Vagina (tissue), 2 donors: Measurements from ENCODE around the gene FAM9C.

Experiments used
- POLR2A ChIP-seq, 2 donors: fragments of 450-650 bp; IDR thresholded peaks; one replicate each; pipeline ENCODE4 v1.6.1; 2017; ENCODE audit warnings: antibody characterized with exemption in 2 of 2, mild to moderate bottlenecking in 2 of 2, moderate library complexity in 2 of 2
- POLR2AphosphoS5 ChIP-seq, 2 donors: sonication (generic); formaldehyde crosslinking; IDR thresholded peaks; one replicate each; pipeline ENCODE4 v1.9.0; 2017; ENCODE audit warnings: antibody characterized with exemption in 2 of 2, mild to moderate bottlenecking in 2 of 2, low read depth in 1 of 2; ENCODE audit not compliant: insufficient read depth in 1 of 2
- TF ChIP-seq, protein P1 (sequence below), 3 experiments: fragments of 450-650 bp in 2 of 3; fragments of 200-600 bp in 1 of 3; sonication (generic) in 1 of 3; IDR thresholded peaks; one replicate each; pipeline ENCODE4 v1.5.1; 2017 to 2019; ENCODE audit warnings: antibody characterized with exemption in 3 of 3, mild to moderate bottlenecking in 2 of 3, moderate library complexity in 2 of 3

DNA sequence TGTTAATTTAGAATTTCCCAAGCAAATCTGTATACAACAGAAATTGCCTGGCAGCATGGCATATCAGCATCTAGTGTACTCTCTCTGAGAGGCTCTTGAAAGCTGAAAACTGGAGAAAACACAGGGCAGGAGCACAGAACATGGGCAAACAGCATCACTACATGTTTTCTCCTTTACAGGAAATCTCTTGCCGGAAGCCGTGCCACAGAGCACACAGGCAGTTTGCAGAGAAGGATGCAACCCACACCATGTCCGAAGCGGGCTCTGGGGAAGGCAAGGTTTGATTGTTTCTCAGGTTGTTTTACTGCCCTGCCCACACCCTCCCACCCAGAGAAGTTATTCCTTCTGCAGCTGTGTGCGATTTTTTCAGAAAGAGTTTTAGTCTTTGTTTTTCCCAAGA lies 41.1 kb upstream of the FAM9C start:
- TF ChIP-seq, protein P1, sequence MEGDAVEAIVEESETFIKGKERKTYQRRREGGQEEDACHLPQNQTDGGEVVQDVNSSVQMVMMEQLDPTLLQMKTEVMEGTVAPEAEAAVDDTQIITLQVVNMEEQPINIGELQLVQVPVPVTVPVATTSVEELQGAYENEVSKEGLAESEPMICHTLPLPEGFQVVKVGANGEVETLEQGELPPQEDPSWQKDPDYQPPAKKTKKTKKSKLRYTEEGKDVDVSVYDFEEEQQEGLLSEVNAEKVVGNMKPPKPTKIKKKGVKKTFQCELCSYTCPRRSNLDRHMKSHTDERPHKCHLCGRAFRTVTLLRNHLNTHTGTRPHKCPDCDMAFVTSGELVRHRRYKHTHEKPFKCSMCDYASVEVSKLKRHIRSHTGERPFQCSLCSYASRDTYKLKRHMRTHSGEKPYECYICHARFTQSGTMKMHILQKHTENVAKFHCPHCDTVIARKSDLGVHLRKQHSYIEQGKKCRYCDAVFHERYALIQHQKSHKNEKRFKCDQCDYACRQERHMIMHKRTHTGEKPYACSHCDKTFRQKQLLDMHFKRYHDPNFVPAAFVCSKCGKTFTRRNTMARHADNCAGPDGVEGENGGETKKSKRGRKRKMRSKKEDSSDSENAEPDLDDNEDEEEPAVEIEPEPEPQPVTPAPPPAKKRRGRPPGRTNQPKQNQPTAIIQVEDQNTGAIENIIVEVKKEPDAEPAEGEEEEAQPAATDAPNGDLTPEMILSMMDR (IDR thresholded peaks at IDR 0.05) = no peak
- no peak for TF ChIP-seq POLR2A (IDR thresholded peaks at IDR 0.05)
- TF ChIP-seq POLR2AphosphoS5 (IDR thresholded peaks at IDR 0.05; ENCODE audit: insufficient read depth in 1 of 2, low read depth in 1 of 2) = no peak
